BJ (cell line): Measurements from ENCODE around the gene TRPM3. TPM values are rescaled to one million over a fixed set of nuclear protein-coding genes. Genes with fewer than 3 reads are reported as not detected.

Source experiments
- CTCF ChIA-PET: fragments of 350-600 bp; formaldehyde crosslinking; extraction: SDS; loops from one replicate; lab custom pipeline; 2021; ENCODE audit warnings: antibody characterized with exemption, inconsistent platforms; lab: Yijun Ruan, JAX
- POLR2A ChIA-PET: fragments of 300-600 bp; sonication (Branson Sonifier 250); formaldehyde crosslinking; extraction: SDS; loops from one replicate; lab custom pipeline; 2021; ENCODE audit warnings: antibody characterized with exemption; lab: Charles Lee
- DNase-seq: peaks from one replicate; pipeline ENCODE4 v3.0.0-alpha.2; 2011; ENCODE audit warnings: low read depth
- H3K27me3 ChIP-seq: 2 replicates; pipeline ENCODE4 v1.6.0; 2011; ENCODE audit warnings: low read length; ENCODE audit not compliant: control insufficient read depth, insufficient read depth
- H3K36me3 ChIP-seq: 2 replicates; pipeline ENCODE4 v1.5.1; 2011; ENCODE audit warnings: low read length; ENCODE audit not compliant: control insufficient read depth, insufficient read depth
- H3K4me3 ChIP-seq: 2 replicates; pipeline ENCODE4 v1.5.1; 2011; ENCODE audit warnings: low read depth, mild to moderate bottlenecking, control low read depth, low read length
- polyA plus RNA-seq: library from polyadenylated mRNA; depleted of rRNA; stranded (reverse); fragments of >200 nt; gene quantifications from 2 replicates; pipeline ENCODE4 v1.2.3, GENCODE V29; 2011
- TF ChIP-seq, protein P1 (sequence below): IDR thresholded peaks from 2 replicates; pipeline ENCODE4 v1.5.1; 2011; ENCODE audit warnings: low read depth, mild to moderate bottlenecking, control low read depth, inconsistent platforms, low read length, moderate library complexity; ENCODE audit not compliant: insufficient read depth

The TRPM3 gene
- polyA plus RNA-seq, 1 experiment: 0.07 TPM

DNA sequence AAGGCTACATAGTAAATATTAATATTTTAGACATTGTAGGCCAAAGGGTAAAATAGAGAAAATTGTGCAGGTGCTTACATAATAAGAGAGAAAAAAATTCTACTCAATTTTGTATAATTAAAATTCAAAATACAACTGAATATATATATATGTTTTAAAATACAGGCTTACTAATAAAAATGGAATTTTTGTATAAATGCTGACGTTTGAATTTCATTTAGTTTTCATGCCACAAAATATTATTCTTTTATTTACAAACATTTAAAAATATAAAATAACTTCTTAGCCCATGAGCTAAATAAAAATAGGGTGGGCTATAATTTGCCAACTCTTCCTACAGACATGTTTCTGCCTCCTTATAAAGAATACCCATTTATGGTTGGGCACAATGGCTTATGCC, 328.6 kb downstream of the TRPM3 start:
- DNase-seq: no peak
- POLR2A ChIA-PET: no interaction called here
- TF ChIP-seq, protein P1, sequence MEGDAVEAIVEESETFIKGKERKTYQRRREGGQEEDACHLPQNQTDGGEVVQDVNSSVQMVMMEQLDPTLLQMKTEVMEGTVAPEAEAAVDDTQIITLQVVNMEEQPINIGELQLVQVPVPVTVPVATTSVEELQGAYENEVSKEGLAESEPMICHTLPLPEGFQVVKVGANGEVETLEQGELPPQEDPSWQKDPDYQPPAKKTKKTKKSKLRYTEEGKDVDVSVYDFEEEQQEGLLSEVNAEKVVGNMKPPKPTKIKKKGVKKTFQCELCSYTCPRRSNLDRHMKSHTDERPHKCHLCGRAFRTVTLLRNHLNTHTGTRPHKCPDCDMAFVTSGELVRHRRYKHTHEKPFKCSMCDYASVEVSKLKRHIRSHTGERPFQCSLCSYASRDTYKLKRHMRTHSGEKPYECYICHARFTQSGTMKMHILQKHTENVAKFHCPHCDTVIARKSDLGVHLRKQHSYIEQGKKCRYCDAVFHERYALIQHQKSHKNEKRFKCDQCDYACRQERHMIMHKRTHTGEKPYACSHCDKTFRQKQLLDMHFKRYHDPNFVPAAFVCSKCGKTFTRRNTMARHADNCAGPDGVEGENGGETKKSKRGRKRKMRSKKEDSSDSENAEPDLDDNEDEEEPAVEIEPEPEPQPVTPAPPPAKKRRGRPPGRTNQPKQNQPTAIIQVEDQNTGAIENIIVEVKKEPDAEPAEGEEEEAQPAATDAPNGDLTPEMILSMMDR: no peak
- Histone ChIP-seq H3K36me3 (no peaks in the 10 kb centered on the region), H3K4me3 (no peak overlapping the region), H3K27me3 (0 out of 2 replicates have a peak, but pooled peaks cover 2% of the 10 kb centered on the region)
- CTCF ChIA-PET: no interaction called here

DNA sequence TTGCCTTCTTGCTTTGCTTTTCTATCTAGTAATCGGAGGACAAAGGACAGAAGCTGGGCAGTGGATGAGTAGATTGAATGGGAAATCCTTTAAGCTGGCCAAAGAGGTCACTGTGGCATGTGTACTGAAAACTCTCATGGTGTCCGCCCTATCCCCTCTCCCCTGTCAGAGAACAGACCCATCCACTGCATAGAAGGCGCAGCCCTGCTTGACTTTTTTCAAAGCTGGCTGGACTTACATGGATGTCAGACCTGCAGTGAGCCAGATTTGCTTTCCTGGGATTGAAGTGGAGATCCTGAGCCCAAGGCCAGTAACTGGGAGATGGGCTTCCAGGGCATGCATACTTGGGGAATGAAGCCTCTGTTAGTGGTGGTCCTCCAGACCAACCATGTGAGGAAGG, 329.5 kb downstream of the TRPM3 start:
- DNase-seq: no peak
- Histone ChIP-seq H3K27me3 (0 out of 2 replicates have a peak, but pooled peaks cover 2% of the 10 kb centered on the region), H3K4me3 (no peak overlapping the region), H3K36me3 (no peaks in the 10 kb centered on the region)
- TF ChIP-seq, protein P1: no peak
- ChIA-PET CTCF (no interaction called here), POLR2A (no interaction called here)

DNA sequence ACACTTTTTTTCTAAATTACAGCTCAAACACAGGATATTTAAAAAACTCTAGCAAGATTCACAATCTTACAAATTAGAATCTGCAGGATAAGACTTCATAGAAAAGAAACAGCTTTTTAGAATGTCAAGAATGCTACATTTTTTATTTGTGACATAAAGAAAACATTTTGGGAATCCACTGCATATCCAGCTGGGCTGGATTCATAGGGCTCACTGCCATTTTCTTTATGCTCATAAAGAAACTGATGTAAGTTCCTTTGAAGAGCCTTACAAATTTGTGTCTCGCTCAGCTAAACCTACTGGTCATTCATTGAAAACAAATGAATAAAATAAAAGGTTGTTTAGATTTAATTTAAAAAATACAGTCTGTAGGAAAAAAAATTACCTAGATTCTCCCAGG, 332.3 kb downstream of the TRPM3 start:
- ChIA-PET POLR2A (interaction anchor here (0.7 kb wide), 1 partner anchor 806 kb away, joined by 3 read pairs; no protein-coding TSS in a partner anchor), CTCF (interaction anchor here (1.3 kb wide), 1 partner anchor 9 kb away, joined by 6 read pairs; no protein-coding TSS in a partner anchor)
- DNase-seq: peak; percentile 16
- Histone ChIP-seq H3K27me3 (no peaks in the 10 kb centered on the region), H3K4me3 (no peak overlapping the region), H3K36me3 (no peaks in the 10 kb centered on the region)
- TF ChIP-seq, protein P1: no peak

GRCh38 chr9:70784456-70784855, 337.0 kb downstream of the TRPM3 start:
- ChIA-PET CTCF (interaction anchor here (1.1 kb wide), 1 partner anchor 13 kb away, joined by 3 read pairs; no protein-coding TSS in a partner anchor), POLR2A (no interaction called here)
- Histone ChIP-seq H3K27me3 (no peaks in the 10 kb centered on the region), H3K4me3 (no peak overlapping the region), H3K36me3 (no peaks in the 10 kb centered on the region)
- no peak for DNase-seq
- TF ChIP-seq, protein P1: no peak

DNA sequence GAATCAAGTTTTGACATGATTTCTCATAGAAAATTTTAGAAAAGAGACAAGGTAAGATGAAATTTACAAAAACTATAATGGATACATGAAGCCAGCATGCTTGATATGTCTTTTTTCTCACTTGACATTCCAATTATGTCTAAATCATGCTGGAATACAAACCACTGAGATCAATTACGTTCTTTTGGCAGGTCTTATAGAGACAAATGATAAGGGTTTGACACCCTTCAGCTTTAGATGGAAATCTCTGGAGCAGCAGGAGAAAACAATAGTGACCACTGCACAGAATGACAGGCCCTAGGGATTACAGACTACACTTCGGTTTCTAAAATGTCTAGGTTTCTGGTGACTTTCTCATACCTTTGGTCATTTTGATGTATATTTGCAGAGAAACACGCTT, 342.9 kb downstream of the TRPM3 start:
- TF ChIP-seq, protein P1: no peak
- ChIA-PET POLR2A (no interaction called here), CTCF (no interaction called here)
- Histone ChIP-seq H3K36me3 (no peaks in the 10 kb centered on the region), H3K27me3 (no peaks in the 10 kb centered on the region), H3K4me3 (no peak overlapping the region)
- DNase-seq: no peak
